Glomerular endothelial cell (primary cell): ENCODE measurements around the gene ACSL1. TPM values are rescaled to one million over a fixed set of nuclear protein-coding genes. Genes with fewer than 3 reads are reported as not detected.

ENCODE experiments used
- DNase-seq: peaks from one replicate; pipeline ENCODE4 v3.0.0-alpha.2; 2011; ENCODE audit warnings: low read depth, low spot score; ENCODE audit errors: extremely low read depth
- total RNA-seq: library from RNA; depleted of rRNA; stranded (reverse); fragments of >200 nt; gene quantifications from 2 replicates; pipeline ENCODE4 v1.2.3, GENCODE V29; 2015

Gene ACSL1
- 10.9 and 27.1 TPM in 2 replicates for total RNA-seq

DNA sequence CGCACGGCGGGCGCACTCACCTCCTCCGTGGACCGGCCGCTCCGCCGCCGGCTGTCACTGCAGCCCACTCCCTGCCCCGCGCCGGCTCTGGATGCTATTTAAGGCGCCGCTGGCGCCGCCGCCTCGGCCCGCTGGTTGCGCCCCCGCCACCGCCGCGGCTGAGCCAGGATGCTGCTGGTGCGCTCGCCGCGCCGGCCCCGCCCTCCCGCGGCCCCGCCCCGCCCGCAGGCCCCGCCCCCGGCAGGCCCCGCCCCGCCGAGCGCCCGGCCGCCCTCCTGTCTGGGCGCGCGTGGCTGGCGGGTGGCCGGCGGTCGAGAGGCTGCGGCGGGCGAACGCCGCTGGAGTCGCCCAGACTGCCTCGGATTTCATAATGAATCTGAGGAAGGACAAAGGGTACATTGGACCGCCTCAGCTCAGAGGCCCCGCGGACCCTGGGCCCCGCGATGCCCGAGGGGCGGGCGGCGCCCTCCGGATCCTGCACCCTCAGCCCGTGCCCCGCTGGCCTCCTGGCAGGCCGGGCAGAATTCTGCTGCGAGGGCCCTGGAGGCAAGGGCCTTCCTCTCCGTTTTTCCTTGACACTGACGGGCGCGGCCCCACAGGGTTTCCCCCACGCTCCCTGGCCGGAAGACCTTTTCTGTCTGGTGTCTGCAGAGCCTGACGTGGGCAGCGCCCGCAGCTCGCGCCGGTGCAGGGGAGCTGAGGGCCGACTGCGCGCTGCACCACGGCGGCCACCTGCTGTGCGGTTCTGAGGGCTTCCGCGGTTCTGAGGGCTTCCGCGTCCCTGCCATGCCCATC, at the start of gene ACSL1:
Gene ACSL1 (minus strand): TSS at position 73 of the 795 bp plus-strand sequence. CDS start 22,454 bp downstream, outside the sequence.
- DNase-seq = no peak

DNA sequence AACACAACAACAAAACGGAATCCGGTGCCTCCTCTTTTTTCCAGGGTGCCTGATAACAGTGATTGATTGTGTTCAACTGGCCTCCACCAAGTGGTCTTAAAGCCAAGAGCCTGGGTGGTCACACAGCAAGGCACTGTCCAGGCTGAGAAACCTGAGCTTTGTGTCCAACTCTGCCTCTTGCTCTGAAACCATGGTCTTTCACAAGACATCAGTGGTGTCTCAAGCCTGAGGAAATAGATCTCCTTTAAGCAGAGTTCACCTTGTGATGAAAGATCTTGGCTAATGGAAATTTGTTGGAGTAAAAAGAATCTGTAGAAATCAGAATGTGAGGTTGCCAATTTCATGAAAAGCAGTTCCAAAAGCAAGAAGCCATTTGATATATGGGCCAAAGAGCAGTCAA, 47.3 kb upstream of the ACSL1 start:
- no peak for DNase-seq

DNA sequence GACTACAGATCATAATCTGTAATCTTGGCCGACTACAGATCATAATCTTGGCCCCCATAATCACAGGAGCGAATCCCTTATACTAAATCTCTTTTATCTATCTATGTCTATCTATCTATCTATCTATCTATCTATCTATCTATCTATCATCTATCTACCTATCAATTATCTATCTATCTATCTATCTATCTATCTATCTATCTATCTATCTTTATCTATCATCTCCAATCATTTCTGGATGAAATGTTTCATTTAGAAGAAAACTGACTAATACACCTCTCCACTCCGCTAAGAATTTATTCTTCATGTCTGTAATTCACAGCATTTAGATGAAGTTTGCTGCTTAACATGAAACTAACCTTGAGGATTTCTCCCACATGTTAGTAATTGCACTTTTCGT, 45.0 kb upstream of the ACSL1 start:
- no peak for DNase-seq

DNA sequence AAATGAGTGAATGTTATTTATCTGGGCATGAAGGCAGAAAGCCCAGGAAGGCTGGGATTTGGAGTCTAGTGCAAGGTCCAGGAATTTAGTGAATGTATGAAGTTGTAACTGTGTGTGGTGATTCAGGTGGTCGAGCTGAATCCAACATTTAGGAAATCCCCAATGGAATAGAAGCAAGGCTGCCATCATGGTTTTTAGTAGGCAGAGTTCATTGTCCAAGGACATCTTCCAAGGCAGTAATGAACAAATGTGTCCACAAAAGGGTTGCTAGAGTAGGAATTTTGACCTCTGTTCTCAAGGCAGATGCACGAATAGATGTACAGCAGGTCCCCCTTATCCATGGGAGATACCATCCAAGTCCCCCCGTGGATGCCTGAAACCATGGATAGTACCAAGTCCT, 42.9 kb upstream of the ACSL1 start:
- DNase-seq = no peak

DNA sequence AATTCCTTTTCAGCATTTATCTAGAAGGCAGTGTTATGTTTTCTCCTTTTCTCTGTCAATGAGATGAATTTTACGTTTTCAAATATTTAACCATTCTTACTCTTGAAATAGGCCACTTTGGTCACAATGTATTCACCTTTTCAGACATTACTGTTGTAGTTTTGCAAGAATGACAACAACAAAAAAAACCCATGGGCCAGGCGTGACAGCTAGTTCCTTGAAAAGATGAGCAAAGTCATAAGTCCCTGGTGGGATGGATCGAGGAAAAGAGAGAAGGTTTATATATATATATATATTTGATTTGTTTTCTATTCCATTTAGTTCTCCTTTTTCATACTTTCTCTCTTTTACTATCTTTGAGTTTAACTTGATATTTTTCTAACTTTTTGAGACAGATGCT, 38.1 kb upstream of the ACSL1 start:
- DNase-seq = no peak

DNA sequence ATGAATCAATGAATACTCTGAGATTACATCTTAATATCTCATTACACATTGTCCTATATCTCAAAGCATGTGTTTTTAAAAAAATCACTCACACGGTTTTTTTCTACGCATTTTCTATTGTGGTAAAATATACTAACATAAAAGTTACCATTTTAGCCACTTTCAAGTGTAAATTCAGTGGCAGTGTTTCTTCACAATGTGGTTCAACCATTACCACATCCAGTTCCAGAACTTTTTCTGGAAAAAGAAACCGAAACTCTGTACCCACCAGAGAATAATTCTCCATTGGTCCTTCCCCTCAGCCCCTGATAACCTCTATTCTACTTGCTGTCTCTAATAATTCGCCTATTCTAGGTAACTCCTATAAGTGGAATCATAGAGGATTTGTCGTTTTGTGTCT, 35.3 kb upstream of the ACSL1 start:
- no peak for DNase-seq

DNA sequence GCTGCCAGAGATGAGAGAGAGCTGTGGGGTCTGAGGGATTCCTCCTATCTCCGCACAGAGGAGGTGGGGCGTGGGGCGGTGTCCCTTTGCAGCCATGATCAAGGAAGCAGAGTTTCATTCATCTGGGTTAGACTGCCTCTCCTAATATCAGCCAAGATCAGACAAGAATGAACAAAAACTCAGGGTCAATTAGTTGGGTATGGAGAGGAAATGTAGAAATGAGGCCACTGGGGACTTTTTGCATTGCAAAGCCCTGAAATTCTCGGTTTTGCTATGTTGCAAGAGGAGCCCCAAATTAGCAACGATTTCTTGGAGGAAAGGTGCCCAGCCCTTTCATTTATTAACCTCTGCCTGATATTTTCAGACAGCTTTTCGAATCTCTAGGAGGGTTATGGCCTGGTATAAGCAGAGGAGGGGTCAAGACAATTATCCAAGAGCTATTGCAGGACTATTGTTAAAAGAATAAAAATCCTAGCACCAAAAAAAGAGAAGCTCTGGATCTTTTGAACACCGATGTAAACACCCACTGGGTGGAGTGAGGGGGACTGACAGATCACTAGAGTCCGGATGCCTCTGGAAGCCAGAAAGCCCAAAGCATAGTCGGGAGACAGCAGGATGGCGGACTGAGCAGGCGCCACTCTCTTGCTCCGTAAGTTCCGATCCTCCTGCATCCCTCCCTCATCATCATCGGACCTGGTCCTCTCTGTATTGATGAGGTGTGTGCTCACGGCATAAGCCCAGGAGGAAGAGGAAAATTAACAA, 34.4 kb upstream of the ACSL1 start:
- DNase-seq = no peak

DNA sequence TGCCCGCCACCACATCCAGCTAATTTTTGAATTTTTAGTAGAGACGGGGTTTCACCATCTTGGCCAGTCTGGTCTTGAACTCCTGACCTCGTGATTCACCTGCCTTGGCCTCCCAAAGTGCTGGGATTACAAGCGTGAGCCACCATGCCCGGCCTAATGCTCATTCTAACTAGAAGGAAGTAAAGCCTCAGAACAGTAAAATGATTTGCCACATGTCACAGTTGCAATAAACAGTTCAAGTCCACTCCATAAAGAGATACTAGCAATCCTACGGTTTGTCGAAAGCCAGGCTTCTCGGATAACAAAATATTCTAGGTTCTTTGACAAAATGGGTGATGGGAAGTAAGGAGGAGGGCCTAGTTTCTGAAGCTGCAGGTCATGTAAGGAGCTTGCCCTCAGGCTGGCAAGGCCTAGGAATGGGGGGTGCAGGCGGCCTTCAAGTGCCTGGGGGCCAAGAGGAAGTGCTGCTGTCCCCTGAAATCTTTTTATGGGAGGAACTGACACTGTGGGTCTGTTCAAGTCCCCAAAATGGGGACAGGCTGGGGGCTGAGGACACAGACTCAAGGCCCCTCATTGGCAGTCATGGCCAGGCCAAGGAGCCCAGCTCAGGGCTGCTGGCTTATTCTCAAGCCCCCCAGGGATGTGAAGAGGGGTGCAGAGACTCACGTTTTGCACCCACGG, 31.8 kb upstream of the ACSL1 start:
- DNase-seq = no peak

- DNase-seq = no peak
Observed at GRCh38 chr4:184856277-184856609, 30.5 kb upstream of the ACSL1 start.

DNA sequence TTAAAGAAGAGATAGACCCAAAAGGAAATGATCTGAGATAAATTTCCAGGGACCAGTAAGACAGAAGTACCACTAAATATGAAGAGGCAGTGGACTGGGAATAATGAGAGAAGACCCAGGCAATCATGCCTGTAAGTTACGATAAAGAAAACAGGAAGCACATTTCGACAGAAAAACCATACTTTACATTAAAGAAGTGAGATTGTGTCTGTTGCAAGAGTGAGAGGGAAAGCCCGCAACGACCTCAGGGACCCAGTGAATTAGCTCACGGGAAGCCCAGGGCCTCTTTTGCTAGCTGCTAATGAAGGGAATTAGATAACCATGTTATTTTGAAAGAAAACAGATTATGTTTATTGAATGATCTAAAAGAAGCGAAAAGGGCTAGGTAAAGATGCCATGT, 28.9 kb upstream of the ACSL1 start:
- no peak for DNase-seq

DNA sequence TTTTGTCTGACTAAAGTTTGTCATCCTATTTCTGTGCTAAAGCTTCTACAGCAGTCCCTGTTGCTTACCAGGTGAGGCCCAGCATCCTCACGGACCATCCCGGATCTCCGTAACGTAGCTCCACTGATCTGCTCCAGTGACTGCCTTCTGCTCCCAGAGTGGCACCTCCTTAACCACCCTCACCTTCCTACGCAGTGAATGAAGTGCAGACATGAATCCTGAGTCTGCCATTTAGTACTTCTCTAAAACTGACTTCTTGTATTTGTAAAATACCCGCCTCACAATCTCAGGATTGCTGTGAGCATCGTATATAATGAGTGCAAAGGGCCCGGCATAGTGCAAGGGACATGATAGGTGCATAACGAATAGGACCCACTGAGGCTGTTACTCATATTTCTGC, 27.7 kb upstream of the ACSL1 start:
- DNase-seq = no peak

- no peak for DNase-seq
Observed at GRCh38 chr4:184851886-184852285, 26.1 kb upstream of the ACSL1 start.

DNA sequence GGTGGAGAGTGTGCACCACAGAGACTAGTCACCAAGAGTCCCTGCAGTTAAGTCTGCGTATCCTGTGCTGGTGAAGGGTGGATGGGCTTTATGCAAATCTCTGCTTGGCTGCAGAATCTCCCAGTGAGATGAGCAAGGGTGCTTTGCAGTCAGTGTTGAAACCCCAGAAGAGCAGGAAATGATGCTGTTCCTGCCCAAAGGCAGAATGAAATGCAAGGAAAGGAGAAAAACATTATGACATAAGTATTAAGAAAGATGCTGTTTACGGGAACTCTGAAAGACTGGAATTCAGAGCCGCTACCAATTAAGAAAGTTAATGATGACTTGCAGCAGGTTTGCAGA, 25.4 kb upstream of the ACSL1 start:
- no peak for DNase-seq

GRCh38 chr4:184850431-184851199, 24.8 kb upstream of the ACSL1 start:
- DNase-seq = no peak

DNA sequence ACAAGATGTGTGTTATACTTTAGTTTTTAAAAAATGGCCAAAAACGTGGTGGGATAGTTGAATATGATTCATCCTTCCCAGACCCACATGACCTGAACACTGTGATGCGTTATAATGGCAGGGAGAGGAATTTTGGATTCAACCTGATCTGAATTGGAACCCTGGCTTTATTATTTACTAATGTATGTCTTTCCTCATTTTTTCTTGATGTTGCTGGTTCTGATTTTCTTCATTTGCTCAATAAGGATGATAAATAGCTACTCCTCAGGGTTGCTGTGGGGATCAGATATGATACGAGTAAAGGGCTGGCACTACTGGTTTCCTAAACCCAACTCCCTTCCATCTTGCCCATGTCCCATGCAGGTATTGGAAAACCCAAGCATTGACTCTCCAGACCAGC, 24.2 kb upstream of the ACSL1 start:
- no peak for DNase-seq

- no peak for DNase-seq
Observed at GRCh38 chr4:184849185-184849584, 23.4 kb upstream of the ACSL1 start.

DNA sequence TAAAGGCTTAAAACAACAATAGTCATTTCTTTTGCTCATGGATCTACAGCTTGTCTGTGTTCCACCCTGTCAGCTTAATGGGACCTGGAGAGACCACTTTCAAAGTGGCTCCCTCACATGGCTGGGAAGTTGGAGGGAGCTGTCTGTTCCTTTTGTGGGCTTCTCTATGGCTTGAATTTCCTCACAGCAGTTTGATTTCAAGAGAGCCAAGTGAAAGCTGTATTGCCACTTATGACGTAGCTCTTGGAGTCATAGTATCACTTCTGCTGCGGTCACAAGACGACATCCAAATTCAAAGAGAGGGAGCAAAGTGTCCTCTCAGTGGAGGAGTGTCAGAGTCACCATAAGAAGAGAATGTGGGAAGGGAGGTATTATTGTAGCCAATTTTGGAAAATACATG, 22.7 kb upstream of the ACSL1 start:
- no peak for DNase-seq

GRCh38 chr4:184846531-184846930, 20.8 kb upstream of the ACSL1 start:
- DNase-seq = no peak

DNA sequence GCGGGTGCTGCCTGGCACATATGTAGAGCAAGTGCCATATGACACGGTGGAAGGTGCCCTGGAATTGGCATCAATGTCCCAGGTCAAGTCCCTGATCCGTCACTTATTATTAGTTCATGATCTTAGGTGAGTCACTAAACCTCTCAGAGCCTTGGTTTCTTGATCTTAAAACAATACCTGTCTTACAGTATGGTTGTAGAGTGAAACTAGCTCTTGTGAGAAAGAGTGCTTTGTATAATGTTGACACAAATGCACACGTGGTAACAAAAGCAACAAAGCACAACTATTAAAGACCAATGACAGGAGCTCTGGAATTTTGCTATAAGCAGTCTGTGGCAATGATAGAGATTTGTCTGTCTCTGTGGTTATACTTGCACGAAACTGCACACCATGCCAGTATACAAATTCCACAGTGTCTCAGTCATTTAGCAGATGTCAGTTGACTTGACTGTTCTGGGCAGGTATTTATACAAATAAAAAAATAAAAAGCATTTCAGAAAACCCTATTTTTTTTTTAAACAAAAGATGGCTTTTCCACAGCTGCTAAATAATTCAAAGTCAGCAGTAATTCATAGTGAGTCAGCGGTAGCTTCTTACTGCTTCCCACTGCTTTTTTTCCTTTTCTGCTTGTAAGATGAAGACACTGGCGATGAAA, 19.7 kb upstream of the ACSL1 start:
- no peak for DNase-seq

DNA sequence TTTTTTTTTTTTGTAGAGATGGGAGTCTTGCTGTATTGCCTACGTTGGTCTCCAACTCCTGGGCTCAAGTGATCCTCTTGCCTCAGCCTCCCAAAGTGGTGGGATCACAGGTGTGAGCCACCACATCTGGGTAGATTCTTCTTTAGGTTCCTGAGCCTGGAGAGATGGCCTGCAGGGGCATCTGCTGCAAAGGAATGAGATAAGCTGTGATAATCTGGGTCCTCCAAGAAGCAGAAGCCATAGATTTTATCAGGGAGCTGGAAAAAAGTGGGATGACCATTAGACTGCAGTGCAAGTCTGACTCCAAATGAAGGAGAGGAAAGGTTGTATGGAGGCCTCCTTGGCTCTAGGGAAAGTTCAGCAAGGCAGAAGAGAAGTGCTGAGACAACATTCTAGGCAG, 19.0 kb upstream of the ACSL1 start:
- DNase-seq = no peak
